ENCODE measurements around the gene PC.

The PC gene

DNA sequence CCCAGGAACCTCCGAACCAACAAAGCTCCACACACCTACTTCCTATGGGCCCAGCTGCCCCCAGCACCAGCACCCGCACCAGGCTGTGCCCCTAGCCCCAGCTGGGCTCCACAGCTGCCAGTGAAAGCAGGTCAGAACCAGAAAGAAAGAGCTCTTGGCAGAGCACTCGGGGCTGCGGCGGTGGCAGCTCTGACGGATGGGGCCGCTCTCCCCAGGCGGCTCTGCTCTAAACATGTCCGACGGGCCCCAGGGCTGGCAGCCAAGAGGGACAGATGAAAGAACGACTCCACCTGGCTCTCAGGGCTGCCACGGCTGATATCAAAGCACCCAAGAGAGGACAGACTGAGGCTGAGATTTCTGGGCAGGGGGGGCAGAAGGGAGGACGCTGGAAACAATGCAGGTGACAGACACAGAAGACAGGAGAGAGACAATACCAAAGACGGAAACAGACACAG lies 75.6 kb downstream of the PC start:
- DNase-seq (ENCODE audit: low spot score), result no peak

- DNase-seq (ENCODE audit: low spot score), result no peak
These were observed 76.2 kb downstream of the PC start for GRCh38 chr11:66881927-66882452.

DNA sequence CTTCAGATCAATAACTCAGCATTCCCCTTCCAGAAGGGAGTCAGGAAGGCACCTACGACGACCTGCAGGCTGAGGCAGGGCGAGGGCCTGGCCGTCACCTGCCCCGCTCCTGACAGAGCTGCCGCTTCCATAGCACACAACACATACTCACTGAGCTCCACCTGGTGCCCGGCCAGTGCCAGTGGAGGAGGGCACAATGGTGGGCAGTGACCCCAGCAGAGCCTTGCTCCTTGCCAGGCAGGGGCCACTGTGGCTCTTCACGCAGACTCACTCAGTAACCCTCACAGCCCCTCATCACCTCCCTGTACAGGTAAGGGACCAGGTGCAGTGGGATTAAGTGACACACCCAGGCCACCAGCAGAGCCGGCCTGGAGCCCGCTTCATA lies 76.7 kb downstream of the PC start:
- no peak for DNase-seq (ENCODE audit: low spot score)

GRCh38 chr11:66880496-66881450 lies 77.4 kb downstream of the PC start:
- DNase-seq (ENCODE audit: low spot score), result no peak

DNA sequence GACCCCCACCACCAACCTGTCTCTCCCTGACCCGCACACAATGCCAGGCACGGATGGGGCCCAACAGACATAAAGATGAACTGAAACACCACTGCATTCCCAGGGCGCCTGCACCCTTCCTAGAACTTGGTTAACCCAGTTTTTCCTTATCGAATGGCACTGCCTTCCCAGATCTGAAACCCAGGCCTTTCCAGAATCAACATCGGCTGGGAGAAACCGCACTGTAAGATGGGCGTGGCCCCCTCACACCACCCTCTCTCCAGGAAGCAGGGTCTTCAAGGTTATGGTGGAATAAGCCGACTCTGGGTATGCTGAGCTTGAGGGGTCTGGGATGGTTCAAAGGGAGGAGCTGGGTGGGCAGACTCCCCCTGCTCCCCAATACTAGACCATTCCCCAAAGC lies 78.2 kb downstream of the PC start:
- DNase-seq (ENCODE audit: low spot score), result no peak

DNA sequence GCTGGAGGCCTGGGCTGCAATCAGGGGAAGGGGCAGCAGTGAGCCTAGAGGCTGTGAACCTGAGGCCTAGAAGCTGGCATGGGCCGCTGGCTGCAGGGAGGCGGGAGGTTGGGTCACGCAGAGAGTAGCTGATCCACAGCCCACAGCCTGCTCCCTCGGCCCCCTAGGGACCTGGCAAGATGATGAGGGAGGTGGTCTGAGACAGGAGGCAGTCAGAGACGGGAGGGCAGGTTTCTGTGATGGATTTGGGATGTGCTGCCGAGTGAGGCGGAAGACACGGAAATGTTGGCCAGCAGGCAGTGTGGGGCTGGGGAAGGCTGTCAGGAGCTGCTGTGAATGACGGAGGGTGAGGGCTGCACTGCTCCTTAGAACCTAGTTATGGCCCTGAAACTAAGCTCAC lies 78.6 kb downstream of the PC start:
- no peak for DNase-seq (ENCODE audit: low spot score)

- no peak for DNase-seq (ENCODE audit: low spot score)
These were observed 79.2 kb downstream of the PC start for GRCh38 chr11:66879000-66879399.

GRCh38 chr11:66878474-66878873 lies 79.7 kb downstream of the PC start:
- no peak for DNase-seq (ENCODE audit: low spot score)

DNA sequence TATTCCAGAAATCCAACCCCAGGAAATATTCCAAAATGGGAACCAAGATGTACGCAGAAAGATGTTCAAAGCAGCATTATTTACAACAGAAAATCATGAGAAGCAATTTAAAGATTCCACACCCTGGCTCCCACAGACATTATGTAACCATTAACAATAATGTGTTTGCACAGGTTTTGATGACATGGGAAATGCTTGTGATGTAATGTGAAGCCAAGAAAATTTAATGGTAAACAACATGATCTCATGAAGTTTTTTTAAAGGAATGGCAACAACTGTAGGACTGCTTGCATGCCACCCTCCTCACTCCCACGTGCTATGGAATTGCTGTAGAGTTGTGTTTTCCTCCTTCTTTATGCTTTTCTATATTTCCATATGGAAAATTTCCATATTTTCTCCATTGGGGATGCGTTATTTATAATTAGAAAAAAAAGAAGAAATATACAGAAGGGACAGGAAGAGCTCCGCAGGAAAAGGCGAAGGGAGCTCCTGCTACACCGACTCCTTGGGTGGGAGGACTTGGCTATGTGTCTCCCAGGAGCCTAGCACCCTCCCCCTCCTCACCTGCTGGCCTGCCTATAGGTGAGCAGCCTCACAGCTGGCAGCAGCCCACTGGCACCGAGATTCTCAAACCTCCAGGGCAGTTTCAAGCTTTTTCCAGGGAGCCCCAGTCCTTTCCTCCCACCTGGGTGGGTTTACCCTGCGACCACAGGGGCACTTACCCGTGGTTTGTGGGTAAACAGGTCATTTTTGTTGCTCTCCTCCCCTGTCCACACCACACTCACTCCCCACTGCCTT lies 80.4 kb downstream of the PC start:
- no peak for DNase-seq (ENCODE audit: low spot score)

GRCh38 chr11:66875378-66875777 lies 82.8 kb downstream of the PC start:
- no peak for DNase-seq (ENCODE audit: low spot score)

DNA sequence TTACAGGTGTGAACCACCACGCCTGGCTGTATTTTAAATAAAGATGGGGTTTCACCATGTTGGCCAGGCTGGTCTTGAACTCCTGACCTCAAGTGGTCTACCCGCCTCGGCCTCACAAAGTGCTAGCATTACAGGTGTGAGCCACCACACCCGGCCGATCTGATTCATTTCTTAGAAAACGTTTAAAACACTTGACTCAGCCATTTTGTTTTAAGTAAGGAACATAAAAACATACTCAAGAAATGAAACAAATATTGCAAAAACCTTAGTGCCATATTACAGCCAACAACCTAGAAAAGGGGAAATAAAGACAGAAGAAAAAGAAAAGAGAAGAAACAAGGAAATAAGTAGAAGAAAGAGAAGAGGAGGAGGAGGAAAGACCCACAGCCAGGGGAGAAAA lies 84.0 kb downstream of the PC start:
- no peak for DNase-seq (ENCODE audit: low spot score)

DNA sequence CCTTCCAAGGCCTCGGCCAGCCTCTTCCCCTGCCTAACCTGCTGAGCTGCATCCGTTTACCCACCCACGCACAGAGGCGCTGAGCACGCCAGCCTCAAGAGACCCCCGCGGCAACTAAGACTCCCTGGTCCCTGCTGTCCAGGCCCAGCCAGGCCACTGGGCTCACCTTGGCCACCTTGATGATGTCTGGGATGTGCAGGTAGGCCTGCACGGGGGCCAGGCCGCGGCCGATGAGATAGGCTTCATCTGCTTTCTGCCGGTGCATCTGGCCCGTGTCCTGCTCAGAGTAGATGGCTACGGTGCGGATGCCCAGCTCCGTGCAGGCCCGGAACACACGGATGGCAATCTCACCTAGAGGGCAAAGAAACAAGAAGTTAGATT lies 86.7 kb downstream of the PC start:
- DNase-seq (ENCODE audit: low spot score), result no peak

GRCh38 chr11:66870616-66871520 lies 87.3 kb downstream of the PC start:
- no peak for DNase-seq (ENCODE audit: low spot score)

DNA sequence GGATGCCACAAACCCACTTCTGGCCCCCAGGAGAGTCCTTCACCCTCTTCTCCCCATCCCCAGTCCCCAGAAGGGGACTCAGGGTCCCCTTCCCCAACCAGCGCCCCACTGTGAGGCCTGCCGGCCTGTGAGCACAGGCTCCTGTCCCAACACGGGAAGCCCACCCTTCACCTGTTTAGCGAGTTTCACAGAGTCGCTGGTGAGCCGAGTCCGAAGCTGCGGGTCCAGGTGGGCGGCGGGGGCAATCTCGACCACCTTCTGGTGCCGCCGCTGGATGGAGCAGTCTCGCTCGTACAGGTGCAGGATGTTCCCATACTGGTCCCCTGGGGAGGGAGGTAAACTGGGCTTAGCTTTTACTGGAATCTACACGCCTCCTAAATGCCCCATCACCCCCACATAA lies 88.1 kb downstream of the PC start:
- no peak for DNase-seq (ENCODE audit: low spot score)

- no peak for DNase-seq (ENCODE audit: low spot score)
These were observed 88.7 kb downstream of the PC start for GRCh38 chr11:66869567-66869870.

DNA sequence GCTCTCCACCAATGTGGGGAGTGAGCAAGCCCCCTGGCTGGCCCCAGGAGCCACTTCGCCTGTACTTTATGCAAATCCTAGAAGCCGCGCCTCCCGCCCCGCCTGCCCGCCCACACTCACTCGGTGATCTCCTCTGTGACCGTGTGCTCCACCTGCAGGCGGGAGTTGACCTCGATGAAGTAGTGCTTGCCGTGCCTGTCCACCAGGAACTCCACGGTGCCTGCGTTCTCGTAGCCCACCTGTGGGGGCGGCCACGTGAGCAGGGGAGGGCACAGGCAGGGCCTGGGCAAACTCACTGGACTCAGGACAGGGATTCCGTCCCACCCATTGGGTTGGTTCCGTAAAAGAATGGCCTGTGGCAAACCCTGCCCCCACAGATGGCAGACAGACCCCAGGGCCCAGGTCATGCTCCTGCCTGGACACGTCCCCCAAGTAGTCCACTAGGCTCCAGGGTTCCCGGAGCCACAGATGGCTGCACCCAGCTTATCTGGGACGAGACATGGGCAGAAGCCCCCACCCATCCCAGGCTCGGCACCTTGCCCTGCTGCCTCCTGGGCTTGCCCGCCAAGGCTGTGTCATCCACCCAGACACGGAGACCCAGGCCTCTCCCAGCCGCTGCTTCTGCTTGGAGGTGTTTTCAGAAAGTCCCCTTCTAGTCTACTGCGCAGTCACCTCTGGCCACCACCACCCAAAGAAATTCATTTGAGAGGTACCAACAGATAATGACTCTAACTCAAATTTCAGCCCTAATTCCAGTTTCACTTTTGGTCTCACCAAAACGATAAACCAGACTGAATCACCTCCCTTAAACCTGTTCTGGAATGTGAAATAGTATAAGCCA lies 89.2 kb downstream of the PC start:
- DNase-seq (ENCODE audit: low spot score), result peak; percentile 82

GRCh38 chr11:66868082-66868725 lies 90.0 kb downstream of the PC start:
- no peak for DNase-seq (ENCODE audit: low spot score)

DNA sequence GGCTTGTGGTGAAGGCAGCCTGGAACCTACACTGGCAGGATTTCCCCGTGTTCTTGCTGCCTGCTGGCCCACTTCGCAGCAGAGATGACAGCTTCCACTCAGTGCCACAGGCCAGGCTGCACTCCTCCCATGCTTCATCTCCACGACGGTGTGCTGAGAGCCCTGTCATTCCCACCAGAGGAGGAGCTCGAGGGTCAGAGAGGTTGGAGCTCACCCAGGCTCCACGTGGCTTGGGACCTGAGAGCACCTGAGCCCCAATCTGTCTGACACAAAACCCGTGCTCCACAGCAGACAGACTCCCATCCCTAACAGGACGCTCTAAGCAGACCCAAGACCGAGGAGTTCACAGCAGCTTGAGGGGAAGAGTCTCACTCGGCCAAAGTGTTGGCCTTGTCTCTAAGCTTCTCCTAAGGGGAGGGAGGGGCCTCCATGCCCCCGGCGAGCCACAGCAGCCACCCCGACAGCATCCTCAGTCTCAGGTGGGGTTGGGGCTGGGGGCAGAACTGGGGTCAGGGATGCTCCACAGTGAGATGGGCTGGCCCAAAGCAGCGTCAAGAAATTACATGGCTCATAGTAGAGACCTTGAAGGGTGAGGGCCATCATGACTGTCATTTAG lies 90.7 kb downstream of the PC start:
- no peak for DNase-seq (ENCODE audit: low spot score)

DNA sequence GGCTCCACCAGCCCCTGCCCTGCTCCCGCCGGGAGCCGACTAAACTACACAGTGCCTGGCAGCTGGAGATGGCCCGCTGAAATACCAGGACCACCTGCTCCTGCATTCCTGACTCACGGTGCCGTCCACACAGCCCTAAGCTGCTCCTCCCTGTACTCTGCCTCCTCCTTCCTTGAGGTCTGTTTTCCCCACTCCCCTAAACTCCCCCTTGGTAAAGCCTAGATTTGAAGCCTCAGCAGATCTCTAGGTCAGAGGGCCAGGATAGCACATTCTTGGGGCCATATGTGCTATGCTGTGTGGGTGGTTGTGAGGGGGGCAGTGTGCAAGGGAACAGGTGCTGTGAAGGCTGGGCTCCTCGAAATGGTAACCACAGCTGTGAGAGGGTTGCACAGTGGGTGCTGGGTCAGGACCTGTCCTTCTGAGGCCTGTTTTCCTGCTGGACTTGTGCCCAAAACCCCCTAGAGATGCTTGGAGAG lies 91.6 kb downstream of the PC start:
- no peak for DNase-seq (ENCODE audit: low spot score)

DNA sequence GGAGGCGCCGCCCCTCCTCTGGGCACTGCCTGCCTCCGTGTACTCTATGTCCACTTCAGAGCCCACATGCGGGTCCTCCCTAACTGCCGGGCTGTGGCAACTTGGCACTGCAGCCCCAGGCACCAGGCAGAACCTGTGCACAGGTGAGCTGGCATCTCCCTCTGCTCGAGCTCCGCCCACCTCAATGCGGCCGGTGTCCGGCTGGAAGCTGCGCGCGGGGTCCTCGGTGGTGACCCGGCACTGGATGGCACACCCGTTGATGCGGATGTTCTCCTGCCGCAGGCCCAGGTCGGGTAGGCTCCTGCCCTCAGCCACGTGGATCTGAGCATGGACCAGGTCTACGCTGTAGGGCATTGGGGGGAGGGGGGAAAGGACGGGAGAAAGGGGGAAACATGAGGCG lies 92.2 kb downstream of the PC start:
- DNase-seq (ENCODE audit: low spot score), result no peak
